ENCODE measurements around the gene DVL3.
A peak's percentile ranks its signal among the peaks of the same experiment; 100 is the strongest.
"Not testable (repeated sequence)": the region's sequence is repeated elsewhere in the genome, so short reads cannot be mapped to it uniquely, and the experiment has no call there.

The DVL3 gene

DNA sequence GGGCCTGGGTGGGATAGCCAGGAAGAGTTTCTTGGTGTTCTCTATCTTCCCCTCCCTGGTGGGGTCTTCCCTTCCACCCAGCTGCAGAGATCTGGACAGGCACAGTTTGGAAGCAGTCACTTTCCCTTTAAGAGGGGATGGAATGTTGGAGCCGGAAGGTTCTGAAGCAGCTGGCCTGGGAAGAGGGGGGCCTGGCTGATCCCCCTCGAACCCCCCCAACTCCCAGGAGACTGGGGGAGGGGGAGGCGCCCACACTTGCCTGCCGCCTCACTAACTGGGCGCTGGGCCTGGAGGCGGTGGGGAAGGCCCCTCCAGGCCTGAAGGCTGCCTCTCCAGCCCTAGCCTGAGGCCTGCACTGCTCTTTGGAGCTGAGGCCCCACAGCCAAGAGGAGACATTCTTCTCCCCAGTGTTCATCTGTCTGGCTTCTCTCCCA lies 1.4 kb downstream of the DVL3 start:
- DNase-seq, result no peak

DNA sequence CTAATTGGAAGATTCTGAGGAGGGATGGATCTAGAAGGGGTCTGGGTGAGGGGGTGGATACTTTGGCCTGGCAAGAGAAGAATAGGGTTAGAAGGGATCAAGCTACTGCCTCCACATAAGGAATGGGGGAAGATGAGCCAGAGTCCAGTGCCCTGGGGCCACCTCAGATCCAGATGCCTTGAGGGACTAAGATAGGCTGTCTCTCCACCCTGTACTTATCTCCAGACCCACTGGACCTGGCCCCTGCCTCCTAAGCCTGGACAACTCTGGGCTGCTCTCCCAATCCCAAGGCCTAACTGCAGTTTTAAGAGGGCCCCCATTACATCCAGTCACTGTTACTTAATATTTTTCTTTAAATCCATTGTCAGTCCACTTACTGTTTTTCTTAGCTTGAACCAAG lies 2.0 kb downstream of the DVL3 start:
- no peak for DNase-seq

DNA sequence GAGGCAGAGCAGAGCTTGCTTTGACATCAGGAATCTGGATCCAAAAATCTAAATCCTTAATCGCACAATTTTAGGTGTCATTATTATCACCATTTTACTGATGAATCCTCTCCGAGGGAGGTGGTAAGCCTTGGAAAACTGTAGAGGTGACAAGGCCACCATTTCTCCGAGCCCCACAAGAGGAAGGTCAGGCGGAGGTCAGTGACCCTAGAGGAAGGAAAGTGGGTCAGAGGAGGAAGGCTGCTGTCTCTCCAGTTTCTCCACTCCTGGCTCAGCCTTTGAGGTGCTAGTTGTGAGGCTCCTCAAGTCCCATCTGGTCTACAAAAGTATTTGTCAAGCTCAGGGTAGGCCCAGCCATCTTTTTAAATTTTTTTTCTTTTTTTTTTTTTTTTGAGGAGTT lies 3.2 kb downstream of the DVL3 start:
- no peak for DNase-seq

DNA sequence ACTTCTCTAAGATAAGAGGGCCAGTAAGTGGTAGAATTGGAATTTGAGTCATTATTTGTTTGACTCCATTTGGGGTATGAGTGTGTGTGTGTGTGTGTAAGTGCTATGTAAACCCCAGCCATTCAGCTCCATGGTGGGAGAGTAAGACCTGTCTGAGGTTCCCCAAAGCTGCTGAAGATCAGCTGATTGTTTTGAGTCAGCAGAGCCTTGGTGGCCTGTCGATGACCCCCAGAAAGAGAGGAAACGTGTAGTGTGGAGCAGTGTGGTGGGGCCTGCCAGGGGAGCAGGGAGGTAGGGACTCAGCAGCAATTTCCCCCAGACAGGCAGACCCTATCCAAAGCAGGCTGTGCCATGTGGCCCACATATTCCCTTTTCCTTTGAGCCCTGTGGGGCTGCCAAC lies 5.3 kb downstream of the DVL3 start:
- no peak for DNase-seq

DNA sequence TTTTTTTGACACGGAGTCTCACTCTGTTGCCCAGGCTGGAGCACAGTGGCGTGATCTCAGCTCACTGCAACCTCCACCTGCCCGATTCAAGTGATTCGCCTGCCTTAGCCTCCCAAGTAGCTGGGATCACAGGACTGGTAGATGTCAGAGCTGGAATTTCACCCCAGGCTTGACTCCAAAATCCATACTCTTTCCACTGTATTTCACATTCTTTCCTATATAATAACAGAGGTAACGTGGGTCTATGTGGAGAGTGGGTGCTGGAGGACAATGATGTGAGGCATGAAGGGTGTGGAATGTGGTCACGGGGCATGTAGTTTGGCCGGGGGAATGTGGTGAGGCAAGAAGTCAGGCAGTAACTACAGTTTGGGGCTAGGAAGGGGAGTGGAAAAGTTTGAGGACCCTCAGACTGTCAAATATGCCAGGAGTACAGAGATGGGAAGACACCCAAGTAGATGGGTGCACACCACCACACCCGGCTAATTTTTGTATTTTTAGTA lies 7.4 kb downstream of the DVL3 start:
- not testable (repeated sequence) for DNase-seq

DNA sequence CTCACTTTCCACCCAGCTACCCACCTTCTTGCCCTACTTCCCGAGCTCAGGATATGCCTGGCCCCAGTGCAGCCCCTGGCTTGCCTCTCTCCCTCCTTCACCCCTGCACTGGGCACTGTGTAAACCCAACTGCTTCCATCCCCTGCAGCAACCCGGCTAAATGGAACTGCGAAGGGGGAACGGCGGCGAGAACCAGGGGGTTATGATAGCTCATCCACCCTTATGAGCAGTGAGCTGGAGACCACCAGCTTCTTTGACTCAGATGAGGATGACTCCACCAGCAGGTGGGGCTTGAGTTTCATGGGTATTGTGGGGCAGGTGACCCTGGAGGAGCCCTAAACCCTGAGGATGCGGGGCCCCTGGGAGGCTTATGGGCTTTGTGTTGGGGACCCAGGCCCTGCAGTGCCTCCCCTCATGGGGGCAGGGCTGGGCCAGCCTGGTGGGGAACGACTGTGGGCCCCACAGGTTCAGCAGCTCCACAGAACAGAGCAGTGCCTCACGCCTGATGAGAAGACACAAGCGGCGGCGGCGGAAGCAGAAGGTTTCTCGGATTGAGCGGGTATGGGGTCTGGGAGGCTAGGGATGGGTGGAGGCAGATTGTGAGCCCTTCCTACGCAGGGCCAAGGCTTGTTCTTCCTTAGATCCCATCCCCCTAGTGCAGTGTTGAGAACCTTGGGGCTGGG lies 9.6 kb downstream of the DVL3 start:
- no peak for DNase-seq

DNA sequence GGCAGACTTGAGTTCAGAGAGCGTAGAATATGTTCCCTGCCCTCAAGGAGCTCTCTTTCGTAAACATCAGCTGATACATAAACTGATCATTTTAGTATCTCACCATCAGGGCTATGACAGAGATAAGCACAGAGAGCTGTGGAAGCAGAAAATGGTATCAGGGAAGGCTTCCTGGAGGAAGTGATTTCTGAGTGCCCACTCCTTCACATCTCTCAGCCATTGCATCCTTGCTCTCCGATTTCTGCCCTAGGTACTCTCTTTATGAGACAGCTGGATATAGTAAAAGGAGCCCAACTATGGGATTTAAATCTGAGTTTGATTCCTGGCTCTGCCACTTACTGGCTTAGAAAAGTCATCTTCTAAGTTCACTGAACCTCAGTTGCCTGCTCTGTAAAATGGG lies 10.4 kb downstream of the DVL3 start:
- DNase-seq, result no peak

DNA sequence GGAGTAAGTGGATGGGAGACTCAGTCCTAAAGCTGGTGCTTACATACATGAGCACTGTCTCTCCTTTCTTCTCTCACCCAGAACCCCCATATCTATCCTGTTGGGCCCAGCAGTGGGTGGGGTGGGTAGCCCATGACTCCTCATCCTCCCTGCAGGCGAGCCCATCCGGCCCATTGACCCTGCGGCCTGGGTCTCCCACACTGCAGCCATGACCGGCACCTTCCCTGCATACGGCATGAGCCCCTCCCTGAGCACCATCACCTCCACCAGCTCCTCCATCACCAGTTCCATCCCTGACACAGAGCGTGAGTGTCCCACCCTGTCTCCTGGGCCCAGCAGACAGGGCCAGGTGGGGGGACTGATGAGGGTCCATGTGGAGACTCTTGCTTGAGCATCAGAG lies 11.5 kb downstream of the DVL3 start:
- no peak for DNase-seq

DNA sequence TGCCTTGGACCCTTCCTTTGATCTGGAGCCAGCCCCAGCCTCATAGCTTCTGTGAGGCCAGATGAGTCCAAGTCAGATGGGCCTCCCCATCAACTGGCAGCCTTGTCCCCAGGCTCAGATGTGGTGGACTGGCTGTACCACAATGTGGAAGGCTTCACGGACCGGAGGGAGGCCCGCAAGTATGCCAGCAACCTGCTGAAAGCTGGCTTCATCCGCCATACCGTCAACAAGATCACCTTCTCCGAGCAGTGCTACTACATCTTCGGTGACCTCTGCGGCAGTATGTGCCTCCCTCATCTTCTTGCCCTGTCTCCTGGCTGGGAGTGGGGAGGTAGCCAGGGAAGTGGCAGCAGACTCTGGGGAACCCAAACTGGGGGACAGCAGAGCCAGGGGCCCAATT lies 12.6 kb downstream of the DVL3 start:
- no peak for DNase-seq

DNA sequence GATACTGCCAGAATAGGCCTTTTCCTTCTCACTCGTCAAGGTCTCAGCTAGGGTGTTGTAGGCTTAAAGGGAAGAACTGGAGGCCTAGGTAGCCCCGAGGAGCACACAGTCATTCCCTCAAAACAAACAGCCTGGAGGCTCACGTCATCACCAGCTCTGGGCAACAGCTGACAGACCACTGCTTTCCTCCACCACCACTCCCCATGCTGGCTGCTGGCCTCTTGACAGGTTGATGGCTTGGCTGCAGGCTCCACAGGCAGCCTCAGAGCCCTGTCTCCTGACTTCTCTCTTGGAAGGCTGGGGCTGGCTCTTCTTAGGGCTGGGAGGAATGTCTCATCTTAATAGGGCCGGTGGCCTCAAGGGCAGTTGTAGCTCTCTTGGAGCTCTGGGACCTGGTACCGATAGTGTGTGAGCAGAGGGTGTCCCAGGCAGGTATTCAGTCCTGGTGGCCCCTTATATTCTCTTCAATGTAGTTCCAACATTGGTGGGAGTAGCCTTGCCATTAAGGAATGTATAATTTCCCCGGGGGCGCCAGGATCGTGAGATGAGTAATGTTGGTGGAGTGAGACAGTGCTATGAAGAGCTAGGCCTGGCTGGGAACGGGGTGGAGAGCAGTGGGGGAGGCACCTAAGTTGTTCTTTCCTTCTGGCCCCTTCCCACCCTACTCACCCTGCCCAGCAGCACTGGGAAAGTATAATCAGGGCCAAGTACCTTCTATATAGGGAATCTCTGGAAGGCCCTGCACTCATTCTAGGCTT lies 13.4 kb downstream of the DVL3 start:
- no peak for DNase-seq

DNA sequence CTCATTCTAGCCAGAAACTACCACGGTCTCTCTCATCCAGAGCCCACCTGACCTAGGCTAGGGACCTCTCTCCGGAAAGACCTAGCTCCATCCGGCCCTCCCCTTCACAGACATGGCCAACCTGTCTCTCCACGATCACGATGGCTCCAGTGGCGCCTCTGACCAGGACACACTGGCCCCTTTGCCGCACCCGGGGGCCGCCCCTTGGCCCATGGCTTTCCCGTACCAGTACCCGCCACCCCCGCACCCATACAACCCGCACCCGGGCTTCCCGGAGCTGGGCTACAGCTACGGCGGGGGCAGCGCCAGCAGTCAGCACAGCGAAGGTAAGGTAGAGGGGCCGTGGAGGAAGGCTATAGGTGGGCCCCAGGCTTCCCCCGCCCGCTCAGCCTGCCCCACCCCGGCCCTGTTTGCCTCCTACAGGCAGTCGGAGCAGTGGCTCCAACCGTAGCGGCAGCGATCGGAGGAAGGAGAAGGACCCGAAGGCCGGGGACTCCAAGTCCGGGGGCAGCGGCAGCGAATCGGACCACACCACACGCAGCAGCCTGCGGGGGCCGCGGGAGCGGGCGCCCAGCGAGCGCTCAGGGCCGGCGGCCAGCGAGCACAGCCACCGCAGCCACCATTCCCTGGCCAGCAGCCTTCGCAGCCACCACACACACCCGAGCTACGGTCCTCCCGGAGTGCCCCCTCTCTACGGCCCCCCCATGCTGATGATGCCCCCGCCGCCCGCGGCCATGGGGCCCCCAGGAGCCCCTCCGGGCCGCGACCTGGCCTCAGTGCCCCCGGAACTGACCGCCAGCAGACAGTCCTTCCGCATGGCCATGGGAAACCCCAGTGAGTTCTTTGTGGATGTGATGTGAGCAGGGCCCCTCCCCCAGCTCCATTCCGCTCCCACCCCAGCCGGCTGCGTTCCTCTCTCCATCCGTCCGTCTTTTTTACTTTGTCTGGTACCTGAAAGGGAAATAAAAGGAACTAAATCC lies 15.0 kb downstream of the DVL3 start:
- no peak for DNase-seq

DNA sequence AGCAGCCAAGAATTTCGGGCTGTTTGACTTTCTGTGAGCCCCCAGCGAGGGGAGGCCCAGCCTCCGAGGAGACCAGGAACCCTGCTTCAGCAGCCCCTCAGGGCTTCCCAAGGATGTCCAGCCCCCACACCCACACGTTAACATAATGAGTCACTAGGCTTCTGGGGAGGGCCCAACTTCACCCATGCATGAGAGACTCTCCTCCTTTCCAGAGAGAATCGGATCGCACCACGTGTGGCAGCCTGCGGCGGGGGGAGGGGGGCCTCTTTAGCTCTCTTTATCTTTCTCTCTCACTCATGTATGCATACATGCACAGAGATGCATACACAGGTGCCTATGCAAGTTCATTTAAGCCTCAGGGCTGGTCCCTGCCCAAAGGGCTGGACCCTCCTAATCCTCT lies 16.4 kb downstream of the DVL3 start:
- DNase-seq, result no peak

DNA sequence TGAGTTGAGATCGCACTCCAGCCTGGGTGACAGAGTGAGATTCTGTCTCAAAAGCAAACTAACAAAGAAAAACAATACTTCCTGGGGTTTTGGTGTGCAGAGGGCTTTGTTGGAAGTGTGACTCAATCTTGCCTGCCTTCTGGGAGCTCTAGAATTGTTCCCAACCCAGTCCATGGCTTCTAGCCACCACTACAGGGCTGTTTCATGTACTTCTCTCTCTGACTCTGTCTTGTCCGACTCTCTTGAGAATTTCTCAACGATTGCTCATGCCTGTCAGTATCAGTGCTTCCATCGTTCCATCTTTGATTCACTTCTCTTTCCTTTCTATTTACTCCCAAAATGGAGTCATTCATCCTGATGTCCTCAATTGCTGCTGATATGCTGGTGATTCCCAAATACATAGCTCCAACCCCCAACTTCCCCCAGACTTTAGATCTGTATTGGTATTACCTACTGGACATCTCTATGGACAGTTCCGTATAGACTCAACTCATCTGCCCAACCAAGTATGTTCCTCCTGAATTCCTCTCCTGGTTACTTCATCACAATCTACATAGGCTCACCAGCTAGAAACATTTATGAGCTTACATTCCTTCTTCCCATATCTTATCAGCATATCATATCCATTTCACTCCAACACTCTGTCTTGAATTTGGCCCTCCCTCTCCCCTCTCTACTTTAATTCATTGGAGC lies 17.6 kb downstream of the DVL3 start:
- no peak for DNase-seq

DNA sequence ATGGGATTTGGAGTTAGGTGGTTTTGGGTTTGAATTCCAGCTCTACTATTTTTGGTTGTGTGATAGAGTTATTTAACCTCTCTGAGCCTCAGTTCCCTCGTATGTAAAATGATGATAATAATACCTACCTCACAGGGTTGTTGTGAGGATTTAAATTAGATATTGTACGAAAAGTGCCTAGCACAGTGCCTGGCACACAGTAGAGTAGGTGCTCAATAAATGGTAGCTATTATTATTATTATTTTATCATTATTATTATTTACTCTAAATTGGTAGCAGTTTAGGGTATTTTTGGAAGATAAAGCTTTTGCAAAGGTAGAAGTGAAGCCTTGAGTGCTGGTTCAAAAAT lies 18.2 kb downstream of the DVL3 start:
- no peak for DNase-seq

DNA sequence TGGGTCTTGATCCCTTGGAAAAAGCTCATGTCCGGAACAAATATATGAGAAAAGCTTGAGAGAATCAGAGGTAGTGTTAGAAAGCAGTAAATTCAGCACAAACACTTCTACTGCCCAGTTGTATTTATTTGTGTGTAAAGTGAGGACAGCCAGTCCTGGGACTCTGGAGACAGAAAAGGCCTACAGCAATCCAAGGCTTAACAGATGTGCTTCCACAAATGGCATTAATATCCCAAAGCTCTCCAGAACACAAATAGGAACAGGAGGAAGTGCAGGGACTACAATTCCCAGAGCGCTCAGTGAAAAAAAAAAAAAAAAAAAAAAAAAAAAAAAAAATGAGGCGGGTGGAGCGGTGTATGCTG lies 19.1 kb downstream of the DVL3 start:
- DNase-seq, result no peak

DNA sequence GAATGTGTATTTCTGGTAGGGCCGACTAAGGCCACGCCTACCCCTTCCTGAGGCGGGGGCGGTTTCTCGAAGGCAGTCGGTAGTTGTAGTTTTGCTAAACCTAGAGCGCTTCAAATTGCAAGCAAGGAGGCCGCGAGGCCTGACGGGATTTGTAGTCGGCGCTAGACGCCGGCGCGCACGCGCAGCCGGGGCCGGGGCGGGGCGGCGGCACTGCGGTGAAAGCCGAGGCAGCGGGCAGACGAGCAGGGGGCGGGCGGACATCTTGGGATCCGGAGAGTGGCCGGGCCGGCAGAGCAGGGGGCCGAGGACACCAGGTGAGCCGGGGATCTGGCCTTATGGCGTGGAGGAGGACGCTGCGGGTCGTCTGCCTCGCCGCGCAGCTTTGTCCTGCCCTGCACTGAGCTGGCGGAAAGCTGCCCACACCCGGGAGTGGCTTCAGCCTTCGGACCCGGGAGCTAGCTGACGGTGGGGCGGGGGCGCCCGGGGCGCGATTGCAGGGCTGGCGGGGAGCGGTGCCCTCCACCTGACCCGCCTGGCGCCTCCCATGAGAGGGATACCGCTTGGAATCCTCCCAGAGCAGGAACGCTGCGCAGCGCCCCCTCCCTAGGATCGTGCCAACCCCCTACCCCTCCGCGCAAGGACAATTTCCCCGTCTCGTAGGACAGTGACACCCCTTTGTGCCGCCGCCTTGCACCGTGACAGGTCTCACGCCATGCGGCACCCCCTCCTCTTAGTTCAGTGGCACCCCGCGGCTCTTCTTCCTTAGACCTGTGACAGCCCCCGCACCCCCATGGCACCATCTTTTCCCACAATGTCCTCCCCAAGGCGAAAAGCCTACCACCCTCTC lies 19.7 kb downstream of the DVL3 start, which contains the start of gene AP2M1:
TSS of gene AP2M1 (plus strand) at position 210 of the 847 bp plus-strand sequence. CDS start 2,139 bp downstream, outside the sequence.
- peak; percentile 94 for DNase-seq

DNA sequence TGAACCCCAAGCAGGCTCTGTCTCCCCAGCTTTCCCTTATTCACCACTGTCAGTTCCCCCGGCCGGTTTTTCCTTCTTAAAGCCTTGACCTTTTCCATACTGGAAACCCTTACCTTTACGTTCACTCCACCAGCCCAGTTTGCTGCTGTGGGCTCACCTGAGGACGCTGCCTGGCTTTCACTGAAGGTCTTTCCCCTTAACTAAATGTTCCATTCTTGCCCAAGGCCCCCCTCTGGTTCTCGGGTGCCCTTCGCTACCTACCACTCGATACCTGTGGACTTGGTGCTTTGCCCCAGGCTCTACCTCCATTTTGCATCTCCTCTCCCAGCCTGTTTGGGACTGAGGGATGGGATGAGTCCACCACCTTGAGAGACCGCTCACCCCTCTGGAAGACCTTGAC lies 20.3 kb downstream of the DVL3 start:
- DNase-seq, result no peak

DNA sequence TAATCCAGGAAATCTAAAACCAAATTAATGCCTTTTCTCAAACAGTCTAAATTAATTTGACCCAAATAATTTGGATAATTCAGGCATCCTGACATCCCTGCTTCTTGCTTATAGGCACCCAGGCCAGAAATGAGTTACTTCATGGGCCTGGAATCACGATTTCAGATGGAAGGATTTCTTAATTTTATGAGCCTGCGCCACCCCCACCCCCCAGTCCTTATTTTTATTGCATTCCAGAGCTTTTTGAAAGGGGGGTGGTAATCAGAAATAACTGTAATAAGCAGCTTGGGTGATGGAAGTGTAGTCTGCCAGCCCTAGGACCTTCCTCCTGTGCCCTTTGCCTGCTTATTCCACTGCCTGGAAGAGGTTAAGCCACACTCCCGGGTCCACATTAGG lies 20.8 kb downstream of the DVL3 start:
- DNase-seq, result no peak

DNA sequence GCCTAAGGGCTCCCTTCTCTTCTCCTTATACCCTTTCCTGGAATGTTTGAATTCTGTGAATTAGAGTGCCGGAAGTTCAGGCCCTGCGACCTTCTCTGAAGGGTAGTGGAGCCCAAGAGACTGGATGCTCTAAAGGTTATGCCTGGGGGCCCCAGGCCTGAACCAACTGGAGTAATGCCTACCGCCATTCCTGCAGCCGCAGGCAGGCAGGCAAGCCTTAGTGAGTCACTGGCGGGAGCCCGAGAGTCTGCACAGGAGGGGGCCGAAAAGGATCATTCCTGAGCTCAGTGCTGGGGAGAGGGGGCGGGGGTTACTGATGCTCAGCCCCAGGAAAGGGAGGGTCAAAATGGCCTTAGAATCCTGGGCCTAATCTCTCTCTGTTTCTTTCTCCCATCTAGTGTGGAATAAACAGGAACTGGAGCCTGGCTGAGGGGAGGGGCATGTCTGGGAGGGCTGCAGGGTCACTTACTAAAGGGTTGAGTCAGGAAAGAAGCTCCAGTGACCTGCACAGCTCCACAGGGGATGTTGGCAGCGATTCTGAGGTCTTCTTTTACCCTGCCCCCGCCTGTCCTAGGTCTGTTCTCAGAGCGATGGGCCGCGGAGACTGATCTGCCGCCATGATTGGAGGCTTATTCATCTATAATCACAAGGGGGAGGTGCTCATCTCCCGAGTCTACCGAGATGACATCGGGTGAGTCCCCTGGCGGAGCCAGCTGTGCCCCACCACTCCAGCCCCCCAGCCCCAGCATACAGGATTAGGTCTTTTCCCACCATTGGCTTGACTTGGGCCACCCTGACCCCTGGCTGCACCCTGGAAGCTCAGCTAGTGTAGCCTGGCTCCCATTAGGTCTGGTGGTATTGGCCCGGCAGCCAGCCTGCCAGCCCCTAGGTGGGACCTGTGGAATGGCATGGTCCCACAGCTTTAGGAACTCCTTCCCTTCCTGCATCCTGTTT lies 21.5 kb downstream of the DVL3 start:
- DNase-seq, result no peak

DNA sequence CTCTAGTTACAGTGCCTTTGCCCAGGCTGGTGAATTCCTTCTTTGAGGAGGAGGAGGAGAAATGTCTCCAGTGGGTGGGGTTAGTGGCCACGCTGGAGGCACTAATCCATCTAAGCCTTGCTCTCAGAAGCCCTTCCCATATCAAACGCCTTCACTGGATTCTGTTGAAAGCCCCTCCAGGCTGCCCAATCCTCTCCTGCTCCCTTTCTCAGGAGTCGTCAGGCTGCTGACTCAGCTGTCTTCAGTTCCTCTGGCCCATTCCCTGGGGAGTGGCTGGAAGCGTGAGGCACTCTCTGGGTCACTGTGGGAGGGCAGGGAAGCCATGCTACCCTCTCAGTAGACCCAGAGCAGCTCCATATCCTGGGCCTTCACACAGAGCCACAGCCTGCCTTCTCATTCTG lies 22.2 kb downstream of the DVL3 start:
- no peak for DNase-seq
